GM12875 (cell line): Measurements from ENCODE around the gene DNAH7.

Experiments
- H3K4me3 ChIP-seq: one replicate; pipeline ENCODE4 v1.5.1; 2011; ENCODE audit warnings: low read depth, low read length, control low read depth
- CTCF ChIP-seq: IDR thresholded peaks from 2 replicates; pipeline ENCODE4 v1.5.1; 2011; ENCODE audit warnings: low read depth, mild to moderate bottlenecking, control low read depth, inconsistent platforms, low read length, moderate library complexity, borderline replicate concordance; ENCODE audit not compliant: insufficient read depth

DNAH7 gene

GRCh38 chr2:195818106-195818505, 250.5 kb downstream of the DNAH7 start:
- no peak for TF ChIP-seq CTCF
- H3K4me3 ChIP-seq: no peak overlapping the region

- no peak for TF ChIP-seq CTCF
- no peak overlapping the region for H3K4me3 ChIP-seq
Observed at GRCh38 chr2:195815083-195815482, 253.6 kb downstream of the DNAH7 start.

GRCh38 chr2:195813421-195813820, 255.2 kb downstream of the DNAH7 start:
- TF ChIP-seq CTCF: no peak
- H3K4me3 ChIP-seq: no peak overlapping the region

GRCh38 chr2:195810340-195811098, 258.1 kb downstream of the DNAH7 start:
- no peak for TF ChIP-seq CTCF
- no peak overlapping the region for H3K4me3 ChIP-seq

GRCh38 chr2:195808189-195808588, 260.4 kb downstream of the DNAH7 start:
- no peak overlapping the region for H3K4me3 ChIP-seq
- TF ChIP-seq CTCF: no peak

- no peak for TF ChIP-seq CTCF
- no peak overlapping the region for H3K4me3 ChIP-seq
Observed at GRCh38 chr2:195805283-195805976, 263.2 kb downstream of the DNAH7 start.

GRCh38 chr2:195795879-195796278, 272.8 kb downstream of the DNAH7 start:
- no peak for TF ChIP-seq CTCF
- no peak overlapping the region for H3K4me3 ChIP-seq
